ENCODE results near the gene TPGS2.
"Not testable (repeated sequence)": the region's sequence is repeated elsewhere in the genome, so short reads cannot be mapped to it uniquely, and the experiment has no call there.

The TPGS2 gene

GRCh38 chr18:36825526-36825925, 3.3 kb downstream of the TPGS2 start:
- no peak for FAIRE-seq
- no peak for DNase-seq (ENCODE audit: low spot score)

- FAIRE-seq, result no peak
- DNase-seq (ENCODE audit: low spot score), result no peak
Observed at GRCh38 chr18:36821681-36822080, 7.1 kb downstream of the TPGS2 start.

GRCh38 chr18:36819621-36820020, 9.2 kb downstream of the TPGS2 start:
- DNase-seq (ENCODE audit: low spot score) (no peak), FAIRE-seq (no peak)

GRCh38 chr18:36818652-36819051, 10.2 kb downstream of the TPGS2 start:
- DNase-seq (ENCODE audit: low spot score) (no peak), FAIRE-seq (no peak)

- DNase-seq (ENCODE audit: low spot score) (no peak), FAIRE-seq (no peak)
Observed at GRCh38 chr18:36817039-36817438, 11.8 kb downstream of the TPGS2 start.

GRCh38 chr18:36816096-36816495, 12.7 kb downstream of the TPGS2 start:
- FAIRE-seq; DNase-seq (ENCODE audit: low spot score): not testable (repeated sequence)

- DNase-seq (ENCODE audit: low spot score) (no peak), FAIRE-seq (no peak)
Observed at GRCh38 chr18:36814994-36815393, 13.8 kb downstream of the TPGS2 start.

GRCh38 chr18:36813824-36814223, 15.0 kb downstream of the TPGS2 start:
- FAIRE-seq, result no peak
- no peak for DNase-seq (ENCODE audit: low spot score)

- no peak for FAIRE-seq
- no peak for DNase-seq (ENCODE audit: low spot score)
Observed at GRCh38 chr18:36813101-36813775, 15.6 kb downstream of the TPGS2 start.

GRCh38 chr18:36812678-36813077, 16.1 kb downstream of the TPGS2 start:
- FAIRE-seq (no peak), DNase-seq (ENCODE audit: low spot score) (no peak)

- DNase-seq (ENCODE audit: low spot score) (no peak), FAIRE-seq (no peak)
Observed at GRCh38 chr18:36811955-36812354, 16.8 kb downstream of the TPGS2 start.

- FAIRE-seq, result no peak
- DNase-seq (ENCODE audit: low spot score), result no peak
Observed at GRCh38 chr18:36811430-36811829, 17.4 kb downstream of the TPGS2 start.

- FAIRE-seq, result no peak
- peak; percentile 67 for DNase-seq (ENCODE audit: low spot score)
Observed at GRCh38 chr18:36809590-36810381, 19.0 kb downstream of the TPGS2 start.

GRCh38 chr18:36808681-36809080, 20.1 kb downstream of the TPGS2 start:
- no peak for FAIRE-seq
- no peak for DNase-seq (ENCODE audit: low spot score)

- DNase-seq (ENCODE audit: low spot score), result no peak
- FAIRE-seq, result no peak
Observed at GRCh38 chr18:36805105-36805504, 23.7 kb downstream of the TPGS2 start.

GRCh38 chr18:36798738-36799473, 29.9 kb downstream of the TPGS2 start:
- DNase-seq (ENCODE audit: low spot score), result no peak
- no peak for FAIRE-seq

- DNase-seq (ENCODE audit: low spot score), result no peak
- FAIRE-seq, result no peak
Observed at GRCh38 chr18:36792634-36793283, 36.0 kb downstream of the TPGS2 start.

- FAIRE-seq (no peak), DNase-seq (ENCODE audit: low spot score) (peak; percentile 10)
Observed at GRCh38 chr18:36786686-36787085, 42.1 kb downstream of the TPGS2 start.

- FAIRE-seq (no peak), DNase-seq (ENCODE audit: low spot score) (no peak)
Observed at GRCh38 chr18:36783792-36784191, 45.0 kb downstream of the TPGS2 start.

GRCh38 chr18:36782710-36783109, 46.1 kb downstream of the TPGS2 start:
- FAIRE-seq (no peak), DNase-seq (ENCODE audit: low spot score) (no peak)

GRCh38 chr18:36780748-36781147, 48.1 kb downstream of the TPGS2 start:
- DNase-seq (ENCODE audit: low spot score) (no peak), FAIRE-seq (no peak)

GRCh38 chr18:36777566-36777965, 51.2 kb downstream of the TPGS2 start:
- no peak for FAIRE-seq
- DNase-seq (ENCODE audit: low spot score), result no peak
